OCI-LY3 (cell line): ENCODE data around the gene NCKAP1.

Experiments
- CTCF ChIP-seq: fragments of 200-600, 300-600 bp; sonication (generic); IDR thresholded peaks from 2 replicates; pipeline ENCODE4 v1.5.1; 2014; ENCODE audit warnings: antibody characterized with exemption, low read length, low read depth
- EZH2phosphoT487 ChIP-seq: fragments of 200-600 bp; shearing (Covaris generic); IDR thresholded peaks from 2 replicates; pipeline ENCODE4 v1.6.1; 2018; ENCODE audit warnings: antibody characterized with exemption, mixed run types, low read depth

- TF ChIP-seq CTCF (no peak), EZH2phosphoT487 (no peak)
Observed at GRCh38 chr2:183028108-183028507, 10.1 kb downstream of the NCKAP1 start.
